Measurements from ENCODE around the gene CACNA1C.

CACNA1C gene

GRCh38 chr12:2080604-2081003 lies 27.8 kb downstream of the CACNA1C start:
- no peak for DNase-seq (ENCODE audit: low spot score)
- TF ChIP-seq CTCF (IDR thresholded peaks at IDR 0.05; ENCODE audit: borderline replicate concordance, control extremely low read depth, extremely low read depth, insufficient read depth, missing control alignments) = no peak
- in situ Hi-C loops (cut with MboI; ENCODE audit: low sequenced_read_pairs, unreplicated experiment) = no loop called here

GRCh38 chr12:2082321-2082720 lies 29.5 kb downstream of the CACNA1C start:
- in situ Hi-C loops (cut with MboI; ENCODE audit: low sequenced_read_pairs, unreplicated experiment) = no loop called here
- no peak for DNase-seq (ENCODE audit: low spot score)
- no peak for TF ChIP-seq CTCF (IDR thresholded peaks at IDR 0.05; ENCODE audit: borderline replicate concordance, control extremely low read depth, extremely low read depth, insufficient read depth, missing control alignments)

- no peak for DNase-seq (ENCODE audit: low spot score)
- in situ Hi-C loops (cut with MboI; ENCODE audit: low sequenced_read_pairs, unreplicated experiment) = no loop called here
- TF ChIP-seq CTCF (IDR thresholded peaks at IDR 0.05; ENCODE audit: borderline replicate concordance, control extremely low read depth, extremely low read depth, insufficient read depth, missing control alignments) = no peak
These were observed 30.2 kb downstream of the CACNA1C start for GRCh38 chr12:2083008-2083407.

- DNase-seq (ENCODE audit: low spot score) = no peak
- in situ Hi-C loops (cut with MboI; ENCODE audit: low sequenced_read_pairs, unreplicated experiment) = no loop called here
- TF ChIP-seq CTCF (IDR thresholded peaks at IDR 0.05; ENCODE audit: borderline replicate concordance, control extremely low read depth, extremely low read depth, insufficient read depth, missing control alignments) = no peak
These were observed 30.8 kb downstream of the CACNA1C start for GRCh38 chr12:2083561-2083960.

- DNase-seq (ENCODE audit: low spot score) = no peak
- TF ChIP-seq CTCF (IDR thresholded peaks at IDR 0.05; ENCODE audit: borderline replicate concordance, control extremely low read depth, extremely low read depth, insufficient read depth, missing control alignments) = no peak
- in situ Hi-C loops (cut with MboI; ENCODE audit: low sequenced_read_pairs, unreplicated experiment) = no loop called here
These were observed 31.9 kb downstream of the CACNA1C start for GRCh38 chr12:2084553-2085296.

GRCh38 chr12:2092354-2092753 lies 39.6 kb downstream of the CACNA1C start:
- in situ Hi-C loops (cut with MboI; ENCODE audit: low sequenced_read_pairs, unreplicated experiment) = no loop called here
- no peak for TF ChIP-seq CTCF (IDR thresholded peaks at IDR 0.05; ENCODE audit: borderline replicate concordance, control extremely low read depth, extremely low read depth, insufficient read depth, missing control alignments)
- DNase-seq (ENCODE audit: low spot score) = no peak
